ENCODE results near the gene DAND5. TPM values are rescaled to one million over a fixed set of nuclear protein-coding genes. Genes with fewer than 3 reads are reported as not detected.

The DAND5 gene, protein sequence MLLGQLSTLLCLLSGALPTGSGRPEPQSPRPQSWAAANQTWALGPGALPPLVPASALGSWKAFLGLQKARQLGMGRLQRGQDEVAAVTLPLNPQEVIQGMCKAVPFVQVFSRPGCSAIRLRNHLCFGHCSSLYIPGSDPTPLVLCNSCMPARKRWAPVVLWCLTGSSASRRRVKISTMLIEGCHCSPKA
- 1 to 10 TPM in 1 of 2 donors, not detected in 1; 1.8 TPM for total RNA-seq

DNA sequence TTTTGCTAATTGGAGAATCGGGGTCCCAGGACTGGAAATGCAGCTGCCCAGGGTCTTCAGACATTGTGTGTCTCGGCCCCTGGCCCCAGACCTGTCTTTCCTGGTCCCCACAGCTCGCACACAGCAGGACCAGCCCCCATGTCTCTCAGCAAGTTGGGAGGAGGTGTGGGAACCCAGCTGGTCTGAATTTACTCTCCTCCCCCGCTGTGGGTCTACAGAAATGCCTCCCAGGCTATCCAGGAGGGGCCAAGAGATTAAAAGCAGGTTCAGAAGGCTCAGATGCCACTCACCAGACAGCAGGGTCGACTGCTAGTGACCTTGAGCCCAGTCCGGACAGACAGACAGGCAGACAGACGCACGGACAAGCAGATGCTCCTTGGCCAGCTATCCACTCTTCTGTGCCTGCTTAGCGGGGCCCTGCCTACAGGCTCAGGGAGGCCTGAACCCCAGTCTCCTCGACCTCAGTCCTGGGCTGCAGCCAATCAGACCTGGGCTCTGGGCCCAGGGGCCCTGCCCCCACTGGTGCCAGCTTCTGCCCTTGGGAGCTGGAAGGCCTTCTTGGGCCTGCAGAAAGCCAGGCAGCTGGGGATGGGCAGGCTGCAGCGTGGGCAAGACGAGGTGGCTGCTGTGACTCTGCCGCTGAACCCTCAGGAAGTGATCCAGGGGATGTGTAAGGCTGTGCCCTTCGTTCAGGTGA, at the start of gene DAND5:
DAND5 (plus strand) TSS at position 285 of the 697 bp plus-strand sequence; CDS start at position 370, 85 bp downstream.
- no peaks in the 10 kb centered on the region for H3K4me1 ChIP-seq (replicated peaks)
- intact Hi-C loops (cut with DNase I) = loop anchor here (10.0 kb wide), 1 partner anchor 615 kb away; no protein-coding TSS in a partner anchor
- DNase-seq (ENCODE audit: low spot score) = no peak
- no peaks in the 10 kb centered on the region for H3K36me3 ChIP-seq
- H3K27ac ChIP-seq = no peak within 1 kb of the TSS
- WGBS = 59% methylated on average over 9 of the region's 14 CpGs
- TF ChIP-seq, protein P1, sequence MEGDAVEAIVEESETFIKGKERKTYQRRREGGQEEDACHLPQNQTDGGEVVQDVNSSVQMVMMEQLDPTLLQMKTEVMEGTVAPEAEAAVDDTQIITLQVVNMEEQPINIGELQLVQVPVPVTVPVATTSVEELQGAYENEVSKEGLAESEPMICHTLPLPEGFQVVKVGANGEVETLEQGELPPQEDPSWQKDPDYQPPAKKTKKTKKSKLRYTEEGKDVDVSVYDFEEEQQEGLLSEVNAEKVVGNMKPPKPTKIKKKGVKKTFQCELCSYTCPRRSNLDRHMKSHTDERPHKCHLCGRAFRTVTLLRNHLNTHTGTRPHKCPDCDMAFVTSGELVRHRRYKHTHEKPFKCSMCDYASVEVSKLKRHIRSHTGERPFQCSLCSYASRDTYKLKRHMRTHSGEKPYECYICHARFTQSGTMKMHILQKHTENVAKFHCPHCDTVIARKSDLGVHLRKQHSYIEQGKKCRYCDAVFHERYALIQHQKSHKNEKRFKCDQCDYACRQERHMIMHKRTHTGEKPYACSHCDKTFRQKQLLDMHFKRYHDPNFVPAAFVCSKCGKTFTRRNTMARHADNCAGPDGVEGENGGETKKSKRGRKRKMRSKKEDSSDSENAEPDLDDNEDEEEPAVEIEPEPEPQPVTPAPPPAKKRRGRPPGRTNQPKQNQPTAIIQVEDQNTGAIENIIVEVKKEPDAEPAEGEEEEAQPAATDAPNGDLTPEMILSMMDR (IDR thresholded peaks at IDR 0.05) = no peak
- TF ChIP-seq POLR2A (IDR thresholded peaks at IDR 0.05) (no peak), POLR2AphosphoS5 (IDR thresholded peaks at IDR 0.05) (no peak)
- no peak within 1 kb of the TSS for H3K4me3 ChIP-seq
- no peaks in the 10 kb centered on the region for H3K9me3 ChIP-seq
- no peaks in the 10 kb centered on the region for H3K27me3 ChIP-seq (replicated peaks; ENCODE audit: insufficient read depth)

DNA sequence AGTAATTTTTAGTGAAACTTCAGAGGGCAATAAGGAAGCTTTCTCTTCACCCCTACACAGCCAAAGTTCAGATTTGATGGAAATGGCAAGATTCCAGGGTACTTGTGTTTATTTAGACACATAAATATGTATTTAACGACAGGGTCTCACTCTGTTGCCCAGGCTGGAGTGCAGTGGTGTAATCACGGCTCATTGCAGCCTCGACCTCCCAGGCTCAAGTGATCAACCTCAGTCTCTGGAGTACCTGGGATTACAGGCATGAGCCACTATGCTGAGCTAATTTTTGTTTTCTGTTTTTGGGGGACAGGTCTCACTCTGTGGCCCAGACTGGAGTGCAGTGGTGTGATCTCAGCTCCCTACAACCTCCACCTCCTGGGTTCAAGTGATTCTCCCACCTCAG, 48.3 kb upstream of the DAND5 start:
- no peak for DNase-seq (ENCODE audit: low spot score)
- TF ChIP-seq POLR2A (IDR thresholded peaks at IDR 0.05) = no peak
- no peak for TF ChIP-seq POLR2AphosphoS5 (IDR thresholded peaks at IDR 0.05)
- TF ChIP-seq, protein P1 (IDR thresholded peaks at IDR 0.05) = no peak
- H3K4me1 ChIP-seq (replicated peaks) = no peaks in the 10 kb centered on the region
- H3K36me3 ChIP-seq = peaks cover 16 to 29% of the 10 kb centered on the region in 2 donors
- H3K27me3 ChIP-seq (replicated peaks; ENCODE audit: insufficient read depth) = no peaks in the 10 kb centered on the region
- intact Hi-C loops (cut with DNase I) = no loop called here
- H3K9me3 ChIP-seq = no peaks in the 10 kb centered on the region
- H3K27ac ChIP-seq = no peak overlapping the region
- H3K4me3 ChIP-seq = no peak overlapping the region
- WGBS = 47% methylated on average over 3 of the region's 3 CpGs

DNA sequence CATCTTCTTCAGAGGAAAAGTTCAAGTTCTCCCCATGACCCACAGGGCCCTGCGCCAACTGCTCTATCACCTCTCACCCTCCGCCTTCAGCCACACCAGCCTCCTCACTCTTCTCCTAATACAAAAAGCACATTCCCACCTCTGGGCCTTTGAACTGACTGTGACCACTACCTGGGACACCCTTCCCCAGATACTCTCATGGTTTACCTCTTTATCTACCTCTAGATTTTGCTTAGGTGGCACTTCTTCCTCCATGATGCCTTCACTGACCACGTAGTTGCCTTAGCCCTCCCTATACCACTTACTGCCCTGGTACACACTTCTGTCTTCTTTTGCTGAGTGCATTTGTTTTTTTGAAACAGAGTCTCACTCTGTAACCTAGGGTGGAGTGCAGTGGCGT, 46.4 kb upstream of the DAND5 start:
- 95% methylated on average over 4 of the region's 4 CpGs for WGBS
- Histone ChIP-seq H3K27me3 (replicated peaks; ENCODE audit: insufficient read depth) (no peaks in the 10 kb centered on the region), H3K4me3 (no peak overlapping the region), H3K27ac (no peak overlapping the region), H3K4me1 (replicated peaks) (no peaks in the 10 kb centered on the region), H3K36me3 (peaks cover 24 to 42% of the 10 kb centered on the region in 2 donors), H3K9me3 (no peaks in the 10 kb centered on the region)
- intact Hi-C loops (cut with DNase I) = no loop called here
- no peak for DNase-seq (ENCODE audit: low spot score)
- TF ChIP-seq, protein P1 (IDR thresholded peaks at IDR 0.05) = no peak
- TF ChIP-seq POLR2AphosphoS5 (IDR thresholded peaks at IDR 0.05) = no peak
- no peak for TF ChIP-seq POLR2A (IDR thresholded peaks at IDR 0.05)

DNA sequence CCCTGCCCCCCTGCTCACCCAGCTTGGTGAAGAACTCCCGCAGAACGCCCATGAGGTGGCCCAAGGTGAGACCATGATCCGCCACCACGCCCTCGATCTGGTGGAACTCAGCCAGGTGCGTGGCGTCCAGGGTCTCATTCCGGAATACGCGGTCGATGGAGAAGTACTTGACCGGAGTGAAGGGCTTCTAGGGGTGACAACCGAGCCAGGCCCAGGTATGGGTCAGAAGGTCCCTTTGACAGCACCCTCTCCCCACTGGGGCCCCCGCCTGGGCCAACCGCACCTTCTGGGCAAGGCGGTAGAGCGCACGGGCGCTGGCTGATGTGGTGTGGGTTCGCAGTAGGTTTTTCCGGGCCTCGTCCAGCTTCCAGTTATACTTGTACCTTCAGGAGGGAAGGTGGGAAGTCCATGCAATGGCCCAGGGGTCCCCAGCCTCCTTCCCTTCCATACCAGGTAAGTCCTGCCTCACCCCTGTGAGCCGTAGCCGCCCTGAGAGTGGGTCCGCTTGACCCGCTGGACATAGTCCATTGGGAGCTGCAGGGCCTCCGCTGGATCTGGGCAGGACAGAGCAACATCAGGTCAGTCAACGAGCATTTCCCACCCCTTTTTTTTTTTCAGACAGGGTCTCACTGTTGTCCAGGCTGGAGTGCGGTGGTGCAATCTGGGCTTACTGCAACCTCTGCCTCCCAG, 44.6 kb upstream of the DAND5 start:
- WGBS = 94% methylated on average over 29 of the region's 29 CpGs
- TF ChIP-seq, protein P1 (IDR thresholded peaks at IDR 0.05) = no peak
- TF ChIP-seq POLR2AphosphoS5 (IDR thresholded peaks at IDR 0.05) (no peak), POLR2A (IDR thresholded peaks at IDR 0.05) (no peak)

More for the DNA sequence above, 44.6 kb upstream of the DAND5 start:
- intact Hi-C loops (cut with DNase I) = no loop called here
- Histone ChIP-seq H3K9me3 (no peaks in the 10 kb centered on the region), H3K27me3 (replicated peaks; ENCODE audit: insufficient read depth) (no peaks in the 10 kb centered on the region), H3K36me3 (peaks cover 24 to 42% of the 10 kb centered on the region in 2 donors), H3K4me3 (no peak overlapping the region), H3K4me1 (replicated peaks) (no peaks in the 10 kb centered on the region), H3K27ac (no peak overlapping the region)
- no peak for DNase-seq (ENCODE audit: low spot score)
